ENCODE measurements around the gene VAPB. TPM values are rescaled to one million over a fixed set of nuclear protein-coding genes. Genes with fewer than 3 reads are reported as not detected.

Gene VAPB
- total RNA-seq, 1 experiment from 2014 or later: 65.1 TPM

- H4K91ac ChIP-seq (ENCODE audit: insufficient read length, low read depth, low read length): no peak overlapping the region
- peaks cover 34 to 35% of the 10 kb centered on the region in 2 experiments for H3K9me3 Mint-ChIP-seq
- no peak overlapping the region for H2AFZ ChIP-seq (ENCODE audit: low read length)
- no peak overlapping the region for H3K56ac ChIP-seq (ENCODE audit: insufficient read length, low read depth, low read length)
- H3K23ac ChIP-seq (ENCODE audit: insufficient read length, low read depth, low read length): no peak overlapping the region
- no peaks in the 10 kb centered on the region for H3K27me3 ChIP-seq (ENCODE audit: insufficient read depth, low read length)
- no peaks in the 10 kb centered on the region for H4K20me1 ChIP-seq (ENCODE audit: control insufficient read depth, insufficient read depth, insufficient read length)
- H3K79me2 ChIP-seq (ENCODE audit: insufficient read depth, low read length): no peaks in the 10 kb centered on the region
- no peak overlapping the region for H2BK15ac ChIP-seq (ENCODE audit: low read depth, low read length)
- peaks cover 6 to 7% of the 10 kb centered on the region in 2 experiments for H3K4me1 Mint-ChIP-seq
- no peak overlapping the region for H2AK5ac ChIP-seq (ENCODE audit: insufficient read length, low read length)
- WGBS (ENCODE audit: extremely low coverage, insufficient read length, low lambda C conversion rate): no CpG with 5 or more reads among the region's 6 CpGs
- peaks cover 13 to 25% (median 15%) of the 10 kb centered on the region in 3 experiments for H3K36me3 Mint-ChIP-seq (ENCODE audit: insufficient read depth in 1 of 3, low read depth in 3 of 3)
- no peak overlapping the region for H3K4me3 Mint-ChIP-seq
- H3K9me3 ChIP-seq (ENCODE audit: control insufficient read depth, low read depth, low read length): peaks cover 8% of the 10 kb centered on the region
- no peak overlapping the region for H3K9ac ChIP-seq (ENCODE audit: extremely low read depth, insufficient read length, low read length)
- H3K27ac Mint-ChIP-seq: no peak overlapping the region; a peak in 1 of 7 replicates
- H2BK120ac ChIP-seq (ENCODE audit: low read depth, low read length, poor library complexity, severe bottlenecking): no peak overlapping the region
- H2BK5ac ChIP-seq (ENCODE audit: insufficient read length, low read length): no peak overlapping the region
- H3K4me1 ChIP-seq (ENCODE audit: insufficient read depth, low read length): no peaks in the 10 kb centered on the region
- TF ChIP-seq CTCF (conservative IDR thresholded peaks at IDR 0.05): no peak
- no peak overlapping the region for H3T11ph ChIP-seq (ENCODE audit: low read length)
- H2BK12ac ChIP-seq (ENCODE audit: insufficient read length, low read depth, low read length): no peak overlapping the region
- H3K27me3 Mint-ChIP-seq (ENCODE audit: low read depth): peaks cover 13% of the 10 kb centered on the region
- no peak overlapping the region for H4K5ac ChIP-seq (ENCODE audit: insufficient read length, low read depth, low read length)
- H3K18ac ChIP-seq (ENCODE audit: insufficient read length, low read depth, low read length): no peak overlapping the region
- H3K4ac ChIP-seq (ENCODE audit: low read depth, low read length): no peak overlapping the region
- no peak overlapping the region for H4K8ac ChIP-seq (replicated peaks; ENCODE audit: insufficient read length, low read depth, low read length)
- no peak overlapping the region for H3K14ac ChIP-seq (ENCODE audit: insufficient read depth, low read length)
- no peak overlapping the region for H3K27ac ChIP-seq (ENCODE audit: insufficient read length, low read depth, low read length)
- no peaks in the 10 kb centered on the region for H3K23me2 ChIP-seq (ENCODE audit: insufficient read length, low read depth, low read length, poor library complexity, severe bottlenecking)
- DNase-seq: peak; percentile 9
- no peak overlapping the region for H2BK20ac ChIP-seq (ENCODE audit: low read depth, low read length, poor library complexity, severe bottlenecking)
- H3K79me1 ChIP-seq (ENCODE audit: insufficient read depth, low read depth, low read length, poor library complexity, severe bottlenecking): no peaks in the 10 kb centered on the region
- no peak overlapping the region for H3K4me2 ChIP-seq (ENCODE audit: insufficient read depth, insufficient read length, low read length)
Measured at GRCh38 chr20:58483470-58483869, 94.4 kb downstream of the VAPB start.
